ENCODE measurements around the gene SYDE2. TPM values are rescaled to one million over a fixed set of nuclear protein-coding genes. Genes with fewer than 3 reads are reported as not detected.

The SYDE2 gene
- total RNA-seq, 1 donor from 2014 or later, result 21.4 TPM

- no peak for DNase-seq
- Histone ChIP-seq H3K27me3 (ENCODE audit: low read depth) (no peaks in the 10 kb centered on the region), H3K9me3 (replicated peaks) (no peaks in the 10 kb centered on the region), H3K4me1 (peaks cover 28% of the 10 kb centered on the region), H3K4me3 (no peak overlapping the region), H3K27ac (replicated peaks) (peak overlapping the region; percentile 84), H3K36me3 (no peaks in the 10 kb centered on the region)
- no peak for TF ChIP-seq CTCF (IDR thresholded peaks at IDR 0.05; ENCODE audit: borderline replicate concordance)
- intact Hi-C loops (cut with micrococcal nuclease), result no loop called here
These were observed 22.5 kb upstream of the SYDE2 start for GRCh38 chr1:85223334-85223733.

- Histone ChIP-seq H3K4me1 (peaks cover 23% of the 10 kb centered on the region), H3K27me3 (ENCODE audit: low read depth) (no peaks in the 10 kb centered on the region), H3K36me3 (no peaks in the 10 kb centered on the region), H3K4me3 (no peak overlapping the region), H3K9me3 (replicated peaks) (no peaks in the 10 kb centered on the region), H3K27ac (replicated peaks) (no peak overlapping the region)
- intact Hi-C loops (cut with micrococcal nuclease), result no loop called here
- TF ChIP-seq CTCF (IDR thresholded peaks at IDR 0.05; ENCODE audit: borderline replicate concordance), result no peak
- no peak for DNase-seq
These were observed 20.0 kb upstream of the SYDE2 start for GRCh38 chr1:85220756-85221201.

GRCh38 chr1:85219853-85220610 lies 19.2 kb upstream of the SYDE2 start:
- no peak for DNase-seq
- no peak overlapping the region for H3K4me3 ChIP-seq
- no peak for TF ChIP-seq CTCF (IDR thresholded peaks at IDR 0.05; ENCODE audit: borderline replicate concordance)
- H3K27me3 ChIP-seq (ENCODE audit: low read depth), result no peaks in the 10 kb centered on the region
- H3K36me3 ChIP-seq, result no peaks in the 10 kb centered on the region
- H3K4me1 ChIP-seq, result peaks cover 15% of the 10 kb centered on the region
- H3K27ac ChIP-seq (replicated peaks), result no peak overlapping the region
- intact Hi-C loops (cut with micrococcal nuclease), result no loop called here
- no peaks in the 10 kb centered on the region for H3K9me3 ChIP-seq (replicated peaks)

GRCh38 chr1:85216697-85217096 lies 15.9 kb upstream of the SYDE2 start:
- Histone ChIP-seq H3K27me3 (ENCODE audit: low read depth) (no peaks in the 10 kb centered on the region), H3K9me3 (replicated peaks) (no peaks in the 10 kb centered on the region), H3K4me1 (no peaks in the 10 kb centered on the region), H3K36me3 (no peaks in the 10 kb centered on the region), H3K27ac (replicated peaks) (no peak overlapping the region), H3K4me3 (no peak overlapping the region)
- DNase-seq, result no peak
- no peak for TF ChIP-seq CTCF (IDR thresholded peaks at IDR 0.05; ENCODE audit: borderline replicate concordance)
- intact Hi-C loops (cut with micrococcal nuclease), result no loop called here

GRCh38 chr1:85214654-85215053 lies 13.8 kb upstream of the SYDE2 start:
- H3K4me1 ChIP-seq, result no peaks in the 10 kb centered on the region
- H3K9me3 ChIP-seq (replicated peaks), result no peaks in the 10 kb centered on the region
- no peak for DNase-seq
- H3K27ac ChIP-seq (replicated peaks), result no peak overlapping the region
- no peaks in the 10 kb centered on the region for H3K36me3 ChIP-seq
- intact Hi-C loops (cut with micrococcal nuclease), result no loop called here
- no peaks in the 10 kb centered on the region for H3K27me3 ChIP-seq (ENCODE audit: low read depth)
- no peak overlapping the region for H3K4me3 ChIP-seq
- TF ChIP-seq CTCF (IDR thresholded peaks at IDR 0.05; ENCODE audit: borderline replicate concordance), result no peak
